Esophagus muscularis mucosa (tissue), 4 donors: Measurements from ENCODE around the gene JUND.

Experiments used
- CTCF ChIP-seq, 3 experiments: fragments of 200-600 bp in 2 of 3; fragments of 450-650 bp in 1 of 3; sonication (generic) in 2 of 3; IDR thresholded peaks; one replicate each; pipeline ENCODE4 v1.5.1; 2017 to 2019; ENCODE audit warnings: antibody characterized with exemption in 3 of 3, mild to moderate bottlenecking in 2 of 3, moderate library complexity in 1 of 3
- EP300 ChIP-seq: sonication (generic); formaldehyde crosslinking; IDR thresholded peaks from one replicate; pipeline ENCODE4 v1.6.1; 2017; ENCODE audit warnings: antibody characterized with exemption
- POLR2A ChIP-seq: fragments of 450-650 bp; IDR thresholded peaks from one replicate; pipeline ENCODE4 v1.6.1; 2017; ENCODE audit warnings: antibody characterized with exemption, moderate library complexity, mild to moderate bottlenecking, low read depth

- TF ChIP-seq CTCF (IDR thresholded peaks at IDR 0.05) (no peak), EP300 (no peak), POLR2A (no peak)
These were observed 47.2 kb downstream of the JUND start for GRCh38 chr19:18234194-18234593.
